H9 (cell line): ENCODE data around the gene STK32C. TPM values are rescaled to one million over a fixed set of nuclear protein-coding genes. Genes with fewer than 3 reads are reported as not detected.
A peak's percentile ranks its signal among the peaks of the same experiment; 100 is the strongest.

Experiments
- DNase-seq: peaks from one replicate; pipeline ENCODE4 v3.0.0-alpha.2; 2017
- H2AFZ ChIP-seq: one replicate; pipeline ENCODE4 v1.6.1; 2013; ENCODE audit warnings: mild to moderate bottlenecking, low read length, control low read depth, moderate library complexity
- H2AK5ac ChIP-seq: 2 replicates; pipeline ENCODE4 v1.6.1; 2013; ENCODE audit warnings: low read length, control low read depth, mixed read lengths; ENCODE audit not compliant: insufficient read length
- H2BK120ac ChIP-seq: one replicate; pipeline ENCODE4 v1.6.1; 2013; ENCODE audit warnings: low read depth, mild to moderate bottlenecking, low read length, control low read depth, inconsistent platforms; ENCODE audit not compliant: poor library complexity, severe bottlenecking
- H2BK12ac ChIP-seq: 2 replicates; pipeline ENCODE4 v1.6.1; 2013; ENCODE audit warnings: low read length, control low read depth, mixed read lengths, low read depth; ENCODE audit not compliant: insufficient read length
- H2BK15ac ChIP-seq: 2 replicates; pipeline ENCODE4 v1.6.1; 2013; ENCODE audit warnings: low read depth, low read length, control low read depth
- H2BK20ac ChIP-seq: one replicate; pipeline ENCODE4 v1.6.1; 2013; ENCODE audit warnings: low read depth, mild to moderate bottlenecking, low read length, control low read depth, inconsistent platforms; ENCODE audit not compliant: poor library complexity, severe bottlenecking
- H2BK5ac ChIP-seq: 2 replicates; pipeline ENCODE4 v1.6.1; 2013; ENCODE audit warnings: low read length, control low read depth, mixed read lengths; ENCODE audit not compliant: insufficient read length
- H3K14ac ChIP-seq: 2 replicates; pipeline ENCODE4 v1.6.1; 2013; ENCODE audit warnings: low read length, control low read depth; ENCODE audit not compliant: insufficient read depth
- H3K18ac ChIP-seq: 2 replicates; pipeline ENCODE4 v1.6.1; 2013; ENCODE audit warnings: low read depth, mild to moderate bottlenecking, mixed read lengths, low read length, control low read depth; ENCODE audit not compliant: insufficient read length
- H3K23ac ChIP-seq: 2 replicates; pipeline ENCODE4 v1.6.1; 2013; ENCODE audit warnings: low read length, control low read depth, mixed read lengths, low read depth; ENCODE audit not compliant: insufficient read length
- H3K23me2 ChIP-seq: 2 replicates; pipeline ENCODE4 v1.6.1; 2013; ENCODE audit warnings: low read depth, mild to moderate bottlenecking, mixed read lengths, low read length, control low read depth; ENCODE audit not compliant: insufficient read length, poor library complexity, severe bottlenecking
- H3K27ac ChIP-seq: 2 replicates; pipeline ENCODE4 v1.5.1; 2013; ENCODE audit warnings: low read length, control low read depth, mixed read lengths, low read depth; ENCODE audit not compliant: insufficient read length
- H3K27me3 ChIP-seq: 2 replicates; pipeline ENCODE4 v1.6.1; 2013; ENCODE audit warnings: low read length, control low read depth, inconsistent platforms; ENCODE audit not compliant: insufficient read depth
- H3K4ac ChIP-seq: 2 replicates; pipeline ENCODE4 v1.6.1; 2013; ENCODE audit warnings: low read depth, mild to moderate bottlenecking, control low read depth, inconsistent platforms, low read length, moderate library complexity
- H3K4me1 ChIP-seq: 2 replicates; pipeline ENCODE4 v1.6.1; 2013; ENCODE audit warnings: low read length, control low read depth, inconsistent platforms; ENCODE audit not compliant: insufficient read depth
- H3K4me2 ChIP-seq: 2 replicates; pipeline ENCODE4 v1.6.1; 2013; ENCODE audit warnings: low read length, control low read depth, mixed read lengths; ENCODE audit not compliant: insufficient read length, insufficient read depth
- H3K56ac ChIP-seq: 2 replicates; pipeline ENCODE4 v1.6.1; 2013; ENCODE audit warnings: low read depth, mild to moderate bottlenecking, mixed read lengths, low read length, control low read depth; ENCODE audit not compliant: insufficient read length
- H3K79me1 ChIP-seq: 2 replicates; pipeline ENCODE4 v1.6.1; 2013; ENCODE audit warnings: low read depth, mild to moderate bottlenecking, moderate library complexity, low read length, control low read depth, inconsistent platforms; ENCODE audit not compliant: insufficient read depth, poor library complexity, severe bottlenecking
- H3K79me2 ChIP-seq: 2 replicates; pipeline ENCODE4 v1.6.1; 2013; ENCODE audit warnings: low read length, control low read depth, inconsistent platforms; ENCODE audit not compliant: insufficient read depth
- H3K9ac ChIP-seq: 2 replicates; pipeline ENCODE4 v1.6.1; 2013; ENCODE audit warnings: low read length, control low read depth, mixed read lengths; ENCODE audit not compliant: insufficient read length; ENCODE audit errors: extremely low read depth
- H3K9me3 ChIP-seq: one replicate; pipeline ENCODE4 v1.6.1; 2013; ENCODE audit warnings: low read depth, low read length, inconsistent platforms; ENCODE audit not compliant: control insufficient read depth
- H3T11ph ChIP-seq: one replicate; pipeline ENCODE4 v1.6.1; 2013; ENCODE audit warnings: mild to moderate bottlenecking, low read length, control low read depth, inconsistent platforms
- H4K20me1 ChIP-seq: one replicate; pipeline ENCODE4 v1.6.1; 2013; ENCODE audit not compliant: control insufficient read depth, insufficient read length, insufficient read depth
- H4K5ac ChIP-seq: 2 replicates; pipeline ENCODE4 v1.6.1; 2013; ENCODE audit warnings: low read depth, mild to moderate bottlenecking, mixed read lengths, low read length, control low read depth; ENCODE audit not compliant: insufficient read length
- H4K8ac ChIP-seq: replicated peaks from 2 replicates; pipeline ENCODE4 v1.6.1; 2013; ENCODE audit warnings: low read length, control low read depth, mixed read lengths, low read depth; ENCODE audit not compliant: insufficient read length
- H4K91ac ChIP-seq: 2 replicates; pipeline ENCODE4 v1.6.1; 2013; ENCODE audit warnings: low read depth, mild to moderate bottlenecking, moderate library complexity, mixed read lengths, low read length, control low read depth; ENCODE audit not compliant: insufficient read length
- H3K27ac Mint-ChIP-seq, 3 experiments: 2 replicates in 2 of 3; 3 replicates in 1 of 3; pipeline ENCODE4 v1.8.0; 2020 to 2021; ENCODE audit warnings: mixed read lengths in 3 of 3, mild to moderate bottlenecking in 1 of 3, moderate library complexity in 1 of 3
- H3K27me3 Mint-ChIP-seq: 2 replicates; pipeline ENCODE4 v1.8.0; 2021; ENCODE audit warnings: low read depth, mild to moderate bottlenecking, moderate library complexity, mixed read lengths
- H3K36me3 Mint-ChIP-seq, 3 experiments: 2 replicates in 2 of 3; 3 replicates in 1 of 3; pipeline ENCODE4 v1.8.0; 2020 to 2021; ENCODE audit warnings: low read depth in 3 of 3, mixed read lengths in 3 of 3; ENCODE audit not compliant: insufficient read depth in 1 of 3
- H3K4me1 Mint-ChIP-seq, 2 experiments: 2 replicates each; pipeline ENCODE4 v1.8.0; 2020; ENCODE audit warnings: mixed read lengths in 2 of 2
- H3K4me3 Mint-ChIP-seq, 2 experiments: 2 replicates in 1 of 2; 3 replicates in 1 of 2; pipeline ENCODE4 v1.8.0; 2020 to 2021; ENCODE audit warnings: mild to moderate bottlenecking in 2 of 2, mixed read lengths in 2 of 2, moderate library complexity in 1 of 2
- H3K9me3 Mint-ChIP-seq, 2 experiments: 2 replicates in 1 of 2; 3 replicates in 1 of 2; pipeline ENCODE4 v1.8.0; 2020; ENCODE audit warnings: mild to moderate bottlenecking in 2 of 2, mixed read lengths in 2 of 2, moderate library complexity in 1 of 2
- CTCF ChIP-seq: fragments of 200-600 bp; sonication (generic); conservative IDR thresholded peaks from 3 replicates; pipeline ENCODE4 v1.8.0; 2021; ENCODE audit warnings: antibody characterized with exemption, mild to moderate bottlenecking
- WGBS: extraction: QIAGEN DNeasy Blood & Tissue Kit; methylation state at CpG from one replicate; pipeline ENCODE4 v1.1.7; 2013; ENCODE audit warnings: missing lambda C conversion rate, low lambda C conversion rate, mixed read lengths; ENCODE audit not compliant: insufficient read length; ENCODE audit errors: extremely low coverage; 5-methylcytosine and 5-hydroxymethylcytosine counted together
- total RNA-seq: library from RNA; stranded (reverse); gene quantifications from 2 replicates; pipeline ENCODE4 v1.2.1, GENCODE V29; 2021

STK32C gene
- total RNA-seq, 1 experiment from 2014 or later, result 11.3 TPM

- no peak overlapping the region for H3K4me3 Mint-ChIP-seq
- Histone ChIP-seq H3K56ac (no peak overlapping the region), H3K14ac (no peak overlapping the region), H2BK20ac (no peak overlapping the region), H3T11ph (no peak overlapping the region), H4K20me1 (no peaks in the 10 kb centered on the region), H2BK5ac (no peak overlapping the region), H3K9me3 (no peaks in the 10 kb centered on the region), H3K4me2 (no peak overlapping the region), H3K23me2 (no peaks in the 10 kb centered on the region), H3K79me2 (no peaks in the 10 kb centered on the region), H2AFZ (no peak overlapping the region), H3K9ac (no peak overlapping the region), H3K4me1 (no peaks in the 10 kb centered on the region), H3K79me1 (no peaks in the 10 kb centered on the region), H3K27me3 (no peaks in the 10 kb centered on the region), H2BK120ac (no peak overlapping the region), H2BK15ac (no peak overlapping the region), H4K91ac (no peak overlapping the region), H3K27ac (no peak overlapping the region), H4K5ac (no peak overlapping the region), H2BK12ac (no peak overlapping the region), H3K18ac (no peak overlapping the region), H3K4ac (no peak overlapping the region), H2AK5ac (no peak overlapping the region), H3K23ac (no peak overlapping the region), H4K8ac (no peak overlapping the region)
- WGBS, result no CpG with 5 or more reads among the region's 23 CpGs
- H3K27ac Mint-ChIP-seq, result no peak overlapping the region
- peaks cover 20 to 25% of the 10 kb centered on the region in 2 experiments for H3K4me1 Mint-ChIP-seq
- TF ChIP-seq CTCF, result no peak
- H3K27me3 Mint-ChIP-seq, result no peaks in the 10 kb centered on the region; the same call in none of the 2 replicates
- H3K9me3 Mint-ChIP-seq, result no peaks in the 10 kb centered on the region; a peak in 1 of 5 replicates
- DNase-seq, result peak; percentile 67
- no peaks in the 10 kb centered on the region for H3K36me3 Mint-ChIP-seq
Measured at GRCh38 chr10:132294561-132295318, 13.0 kb downstream of the STK32C start.
